GM23338 (cell line): ENCODE measurements around the gene ADD3. TPM values are rescaled to one million over a fixed set of nuclear protein-coding genes. Genes with fewer than 3 reads are reported as not detected.

Experiments
- ATAC-seq: fragments of 200-7000 bp; cut with Tn5 transposase; 3 replicates; pipeline ENCODE4 v1.9.1; 2020
- DNase-seq: peaks from one replicate; pipeline ENCODE4 v3.0.0-alpha.2; 2015; ENCODE audit warnings: low spot score
- H2AFZ ChIP-seq: fragments of 200-600 bp; sonication (generic); 2 replicates; pipeline ENCODE4 v1.8.0; 2016; ENCODE audit warnings: antibody characterized with exemption, mild to moderate bottlenecking, moderate library complexity
- H3F3A ChIP-seq: fragments of 200-600 bp; sonication (generic); replicated peaks from 2 replicates; pipeline ENCODE4 v1.8.0; 2017; ENCODE audit warnings: antibody characterized with exemption, mixed run types, low read depth
- H3K27ac ChIP-seq: fragments of 200-600 bp; sonication (generic); 2 replicates; pipeline ENCODE4 v1.6.1; 2016; ENCODE audit warnings: low read depth
- H3K27me3 ChIP-seq: fragments of 200-600 bp; sonication (generic); 2 replicates; pipeline ENCODE4 v1.8.0; 2016; ENCODE audit warnings: mild to moderate bottlenecking, mixed run types, moderate library complexity; ENCODE audit not compliant: insufficient read depth
- H3K36me3 ChIP-seq: fragments of 200-600 bp; sonication (generic); 2 replicates; pipeline ENCODE4 v1.8.0; 2016; ENCODE audit warnings: mild to moderate bottlenecking; ENCODE audit not compliant: insufficient read depth
- H3K4me1 ChIP-seq: fragments of 200-600 bp; sonication (generic); 2 replicates; pipeline ENCODE4 v1.8.0; 2016; ENCODE audit warnings: mild to moderate bottlenecking, moderate library complexity; ENCODE audit not compliant: insufficient read depth
- H3K4me2 ChIP-seq: fragments of 200-600 bp; sonication (generic); 2 replicates; pipeline ENCODE4 v1.7.1; 2017; ENCODE audit warnings: mixed run types
- H3K4me3 ChIP-seq: fragments of 200-600 bp; sonication (generic); 2 replicates; pipeline ENCODE4 v1.6.1; 2016; ENCODE audit warnings: mixed run types
- H3K79me2 ChIP-seq: fragments of 200-600 bp; sonication (generic); replicated peaks from 2 replicates; pipeline ENCODE4 v1.8.0; 2017; ENCODE audit warnings: mild to moderate bottlenecking; ENCODE audit not compliant: insufficient read depth
- H3K9me2 ChIP-seq: fragments of 200-600 bp; sonication (generic); 2 replicates; pipeline ENCODE4 v1.8.0; 2017; ENCODE audit not compliant: insufficient read depth
- H4K20me1 ChIP-seq: fragments of 200-600 bp; sonication (generic); replicated peaks from 2 replicates; pipeline ENCODE4 v1.8.0; 2017; ENCODE audit warnings: mild to moderate bottlenecking; ENCODE audit not compliant: insufficient read depth
- H3K27ac Mint-ChIP-seq: 2 replicates; pipeline ENCODE4 v1.8.0; 2020; ENCODE audit warnings: inconsistent platforms, mild to moderate bottlenecking, moderate library complexity, mixed read lengths
- H3K27me3 Mint-ChIP-seq: 3 replicates; pipeline ENCODE4 v1.8.0; 2022; ENCODE audit warnings: low read depth, mild to moderate bottlenecking, moderate library complexity, mixed read lengths, inconsistent platforms; ENCODE audit not compliant: insufficient read depth, poor library complexity
- H3K36me3 Mint-ChIP-seq: 3 replicates; pipeline ENCODE4 v1.8.0; 2021; ENCODE audit warnings: low read depth, mild to moderate bottlenecking, inconsistent platforms, moderate library complexity, mixed read lengths
- H3K4me1 Mint-ChIP-seq: 3 replicates; pipeline ENCODE4 v1.8.0; 2020; ENCODE audit warnings: mild to moderate bottlenecking, inconsistent platforms, mixed read lengths
- H3K4me3 Mint-ChIP-seq: 3 replicates; pipeline ENCODE4 v1.8.0; 2021; ENCODE audit warnings: moderate library complexity, mild to moderate bottlenecking, inconsistent platforms, mixed read lengths
- H3K9me3 Mint-ChIP-seq: 3 replicates; pipeline ENCODE4 v1.8.0; 2020; ENCODE audit warnings: moderate library complexity, mild to moderate bottlenecking, inconsistent platforms, mixed read lengths
- CREB1 ChIP-seq: fragments of 250-450 bp; sonication (Bioruptor Pico); IDR thresholded peaks from 2 replicates; pipeline ENCODE4 v1.5.0; 2020; ENCODE audit warnings: low read depth, mild to moderate bottlenecking, moderate library complexity
- EZH2 ChIP-seq: fragments of 200-600 bp; sonication (generic); IDR thresholded peaks from one replicate; pipeline ENCODE4 v1.8.0; 2017; ENCODE audit warnings: antibody characterized with exemption, mild to moderate bottlenecking, low read depth; ENCODE audit not compliant: unreplicated experiment
- EZH2phosphoT487 ChIP-seq: fragments of 200-600 bp; sonication (generic); IDR thresholded peaks from one replicate; pipeline ENCODE4 v1.8.1; 2018; ENCODE audit warnings: antibody characterized with exemption; ENCODE audit not compliant: unreplicated experiment
- JUNB ChIP-seq: IDR thresholded peaks from one replicate; pipeline ENCODE4 v1.6.1; 2016; ENCODE audit warnings: antibody characterized with exemption; ENCODE audit not compliant: unreplicated experiment
- POLR2AphosphoS5 ChIP-seq: IDR thresholded peaks from 2 replicates; pipeline ENCODE4 v1.6.1; 2016; ENCODE audit warnings: antibody characterized with exemption, low read depth
- STAT1 ChIP-seq: IDR thresholded peaks from one replicate; pipeline ENCODE4 v1.6.1; 2016; ENCODE audit warnings: antibody characterized with exemption; ENCODE audit not compliant: unreplicated experiment
- ZNF114 ChIP-seq: fragments of 250-450 bp; sonication (Bioruptor Pico); IDR thresholded peaks from 2 replicates; pipeline ENCODE4 v1.5.0; 2020; ENCODE audit warnings: mild to moderate bottlenecking, moderate library complexity
- ZNF331 ChIP-seq: fragments of 250-450 bp; sonication (Bioruptor Pico); IDR thresholded peaks from 2 replicates; pipeline ENCODE4 v1.5.0; 2020; ENCODE audit warnings: low read depth, mild to moderate bottlenecking, moderate library complexity
- polyA plus RNA-seq: library from polyadenylated mRNA; unstranded; fragments of >200 nt; fragmentation: Nextera tagmentation; extraction: Ambion mirVana; gene quantifications from 2 replicates; pipeline ENCODE4 v1.2.1, GENCODE V29; 2016
- total RNA-seq: library from RNA; depleted of rRNA; stranded (reverse); fragments of >200 nt; shearing (Covaris generic); gene quantifications from 2 replicates; pipeline ENCODE4 v1.2.3, GENCODE V29; 2014
- TF ChIP-seq, protein P1 (sequence below): fragments of 250-450 bp; sonication (Bioruptor Pico); IDR thresholded peaks from 2 replicates; pipeline ENCODE4 v1.5.0; 2020; ENCODE audit warnings: mild to moderate bottlenecking, moderate library complexity
- TF ChIP-seq, protein P2 (sequence below), 2 experiments: fragments of 200-600 bp in 1 of 2; sonication (generic) in 1 of 2; conservative IDR thresholded peaks; 2 replicates each; pipeline versions ENCODE4 v1.5.1 to v1.6.1; 2016 to 2017; ENCODE audit warnings: antibody characterized with exemption in 2 of 2, low read depth in 2 of 2, mild to moderate bottlenecking in 2 of 2, moderate library complexity in 1 of 2
- TF ChIP-seq, protein P3 (sequence below): IDR thresholded peaks from 2 replicates; pipeline ENCODE4 v1.6.1; 2016; ENCODE audit warnings: antibody characterized with exemption
- TF ChIP-seq, protein P4 (sequence below): IDR thresholded peaks from one replicate; pipeline ENCODE4 v1.6.1; 2018; ENCODE audit warnings: antibody characterized with exemption; ENCODE audit not compliant: unreplicated experiment

The ADD3 gene
- total and polyA plus RNA-seq, 2 experiments from 2014 or later: 68.5 to 767 TPM

DNA sequence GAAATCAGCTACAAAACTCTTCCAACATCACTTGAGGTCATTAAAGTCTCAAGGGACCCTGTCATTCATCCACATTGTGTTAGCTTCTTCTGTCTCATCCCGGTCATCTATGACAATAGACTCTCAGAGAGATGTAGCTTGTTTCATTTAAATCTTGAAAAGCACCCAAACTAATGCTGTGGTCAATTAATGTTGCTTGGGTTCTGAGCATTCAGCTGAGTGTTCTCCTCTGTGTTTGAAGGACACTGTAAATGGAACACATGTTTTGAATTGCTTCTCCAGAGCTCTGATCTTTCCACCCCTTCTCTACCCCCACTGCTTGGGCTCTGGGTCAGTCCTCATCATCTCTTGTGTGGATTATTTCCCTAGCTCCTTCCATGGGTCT is 19.6 kb upstream of the ADD3 start:
- no peak overlapping the region for H3K4me3 Mint-ChIP-seq
- no peaks in the 10 kb centered on the region for H3K36me3 ChIP-seq

More for the DNA sequence above, 19.6 kb upstream of the ADD3 start:
- TF ChIP-seq POLR2AphosphoS5 (no peak), JUNB (no peak), ZNF331 (no peak), EZH2phosphoT487 (no peak), CREB1 (CRISPR knock-in tag) (no peak), EZH2 (no peak), STAT1 (no peak), ZNF114 (CRISPR knock-in tag) (no peak)
- TF ChIP-seq, protein P1, sequence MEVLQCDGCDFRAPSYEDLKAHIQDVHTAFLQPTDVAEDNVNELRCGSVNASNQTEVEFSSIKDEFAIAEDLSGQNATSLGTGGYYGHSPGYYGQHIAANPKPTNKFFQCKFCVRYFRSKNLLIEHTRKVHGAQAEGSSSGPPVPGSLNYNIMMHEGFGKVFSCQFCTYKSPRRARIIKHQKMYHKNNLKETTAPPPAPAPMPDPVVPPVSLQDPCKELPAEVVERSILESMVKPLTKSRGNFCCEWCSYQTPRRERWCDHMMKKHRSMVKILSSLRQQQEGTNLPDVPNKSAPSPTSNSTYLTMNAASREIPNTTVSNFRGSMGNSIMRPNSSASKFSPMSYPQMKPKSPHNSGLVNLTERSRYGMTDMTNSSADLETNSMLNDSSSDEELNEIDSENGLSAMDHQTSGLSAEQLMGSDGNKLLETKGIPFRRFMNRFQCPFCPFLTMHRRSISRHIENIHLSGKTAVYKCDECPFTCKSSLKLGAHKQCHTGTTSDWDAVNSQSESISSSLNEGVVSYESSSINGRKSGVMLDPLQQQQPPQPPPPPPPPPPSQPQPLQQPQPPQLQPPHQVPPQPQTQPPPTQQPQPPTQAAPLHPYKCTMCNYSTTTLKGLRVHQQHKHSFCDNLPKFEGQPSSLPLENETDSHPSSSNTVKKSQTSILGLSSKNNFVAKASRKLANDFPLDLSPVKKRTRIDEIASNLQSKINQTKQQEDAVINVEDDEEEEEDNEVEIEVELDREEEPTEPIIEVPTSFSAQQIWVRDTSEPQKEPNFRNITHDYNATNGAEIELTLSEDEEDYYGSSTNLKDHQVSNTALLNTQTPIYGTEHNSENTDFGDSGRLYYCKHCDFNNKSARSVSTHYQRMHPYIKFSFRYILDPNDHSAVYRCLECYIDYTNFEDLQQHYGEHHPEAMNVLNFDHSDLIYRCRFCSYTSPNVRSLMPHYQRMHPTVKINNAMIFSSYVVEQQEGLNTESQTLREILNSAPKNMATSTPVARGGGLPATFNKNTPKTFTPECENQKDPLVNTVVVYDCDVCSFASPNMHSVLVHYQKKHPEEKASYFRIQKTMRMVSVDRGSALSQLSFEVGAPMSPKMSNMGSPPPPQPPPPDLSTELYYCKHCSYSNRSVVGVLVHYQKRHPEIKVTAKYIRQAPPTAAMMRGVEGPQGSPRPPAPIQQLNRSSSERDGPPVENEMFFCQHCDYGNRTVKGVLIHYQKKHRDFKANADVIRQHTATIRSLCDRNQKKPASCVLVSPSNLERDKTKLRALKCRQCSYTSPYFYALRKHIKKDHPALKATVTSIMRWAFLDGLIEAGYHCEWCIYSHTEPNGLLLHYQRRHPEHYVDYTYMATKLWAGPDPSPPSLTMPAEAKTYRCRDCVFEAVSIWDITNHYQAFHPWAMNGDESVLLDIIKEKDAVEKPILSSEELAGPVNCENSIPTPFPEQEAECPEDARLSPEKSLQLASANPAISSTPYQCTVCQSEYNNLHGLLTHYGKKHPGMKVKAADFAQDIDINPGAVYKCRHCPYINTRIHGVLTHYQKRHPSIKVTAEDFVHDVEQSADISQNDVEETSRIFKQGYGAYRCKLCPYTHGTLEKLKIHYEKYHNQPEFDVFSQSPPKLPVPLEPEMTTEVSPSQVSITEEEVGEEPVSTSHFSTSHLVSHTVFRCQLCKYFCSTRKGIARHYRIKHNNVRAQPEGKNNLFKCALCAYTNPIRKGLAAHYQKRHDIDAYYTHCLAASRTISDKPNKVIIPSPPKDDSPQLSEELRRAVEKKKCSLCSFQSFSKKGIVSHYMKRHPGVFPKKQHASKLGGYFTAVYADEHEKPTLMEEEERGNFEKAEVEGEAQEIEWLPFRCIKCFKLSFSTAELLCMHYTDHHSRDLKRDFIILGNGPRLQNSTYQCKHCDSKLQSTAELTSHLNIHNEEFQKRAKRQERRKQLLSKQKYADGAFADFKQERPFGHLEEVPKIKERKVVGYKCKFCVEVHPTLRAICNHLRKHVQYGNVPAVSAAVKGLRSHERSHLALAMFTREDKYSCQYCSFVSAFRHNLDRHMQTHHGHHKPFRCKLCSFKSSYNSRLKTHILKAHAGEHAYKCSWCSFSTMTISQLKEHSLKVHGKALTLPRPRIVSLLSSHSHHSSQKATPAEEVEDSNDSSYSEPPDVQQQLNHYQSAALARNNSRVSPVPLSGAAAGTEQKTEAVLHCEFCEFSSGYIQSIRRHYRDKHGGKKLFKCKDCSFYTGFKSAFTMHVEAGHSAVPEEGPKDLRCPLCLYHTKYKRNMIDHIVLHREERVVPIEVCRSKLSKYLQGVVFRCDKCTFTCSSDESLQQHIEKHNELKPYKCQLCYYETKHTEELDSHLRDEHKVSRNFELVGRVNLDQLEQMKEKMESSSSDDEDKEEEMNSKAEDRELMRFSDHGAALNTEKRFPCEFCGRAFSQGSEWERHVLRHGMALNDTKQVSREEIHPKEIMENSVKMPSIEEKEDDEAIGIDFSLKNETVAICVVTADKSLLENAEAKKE (CRISPR knock-in tag): no peak
- TF ChIP-seq, protein P2, sequence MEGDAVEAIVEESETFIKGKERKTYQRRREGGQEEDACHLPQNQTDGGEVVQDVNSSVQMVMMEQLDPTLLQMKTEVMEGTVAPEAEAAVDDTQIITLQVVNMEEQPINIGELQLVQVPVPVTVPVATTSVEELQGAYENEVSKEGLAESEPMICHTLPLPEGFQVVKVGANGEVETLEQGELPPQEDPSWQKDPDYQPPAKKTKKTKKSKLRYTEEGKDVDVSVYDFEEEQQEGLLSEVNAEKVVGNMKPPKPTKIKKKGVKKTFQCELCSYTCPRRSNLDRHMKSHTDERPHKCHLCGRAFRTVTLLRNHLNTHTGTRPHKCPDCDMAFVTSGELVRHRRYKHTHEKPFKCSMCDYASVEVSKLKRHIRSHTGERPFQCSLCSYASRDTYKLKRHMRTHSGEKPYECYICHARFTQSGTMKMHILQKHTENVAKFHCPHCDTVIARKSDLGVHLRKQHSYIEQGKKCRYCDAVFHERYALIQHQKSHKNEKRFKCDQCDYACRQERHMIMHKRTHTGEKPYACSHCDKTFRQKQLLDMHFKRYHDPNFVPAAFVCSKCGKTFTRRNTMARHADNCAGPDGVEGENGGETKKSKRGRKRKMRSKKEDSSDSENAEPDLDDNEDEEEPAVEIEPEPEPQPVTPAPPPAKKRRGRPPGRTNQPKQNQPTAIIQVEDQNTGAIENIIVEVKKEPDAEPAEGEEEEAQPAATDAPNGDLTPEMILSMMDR (conservative IDR thresholded peaks at IDR 0.05; ENCODE audit: low read depth in 2 of 2): no peak
- TF ChIP-seq, protein P3, sequence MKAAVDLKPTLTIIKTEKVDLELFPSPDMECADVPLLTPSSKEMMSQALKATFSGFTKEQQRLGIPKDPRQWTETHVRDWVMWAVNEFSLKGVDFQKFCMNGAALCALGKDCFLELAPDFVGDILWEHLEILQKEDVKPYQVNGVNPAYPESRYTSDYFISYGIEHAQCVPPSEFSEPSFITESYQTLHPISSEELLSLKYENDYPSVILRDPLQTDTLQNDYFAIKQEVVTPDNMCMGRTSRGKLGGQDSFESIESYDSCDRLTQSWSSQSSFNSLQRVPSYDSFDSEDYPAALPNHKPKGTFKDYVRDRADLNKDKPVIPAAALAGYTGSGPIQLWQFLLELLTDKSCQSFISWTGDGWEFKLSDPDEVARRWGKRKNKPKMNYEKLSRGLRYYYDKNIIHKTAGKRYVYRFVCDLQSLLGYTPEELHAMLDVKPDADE: no peak
- TF ChIP-seq, protein P4, sequence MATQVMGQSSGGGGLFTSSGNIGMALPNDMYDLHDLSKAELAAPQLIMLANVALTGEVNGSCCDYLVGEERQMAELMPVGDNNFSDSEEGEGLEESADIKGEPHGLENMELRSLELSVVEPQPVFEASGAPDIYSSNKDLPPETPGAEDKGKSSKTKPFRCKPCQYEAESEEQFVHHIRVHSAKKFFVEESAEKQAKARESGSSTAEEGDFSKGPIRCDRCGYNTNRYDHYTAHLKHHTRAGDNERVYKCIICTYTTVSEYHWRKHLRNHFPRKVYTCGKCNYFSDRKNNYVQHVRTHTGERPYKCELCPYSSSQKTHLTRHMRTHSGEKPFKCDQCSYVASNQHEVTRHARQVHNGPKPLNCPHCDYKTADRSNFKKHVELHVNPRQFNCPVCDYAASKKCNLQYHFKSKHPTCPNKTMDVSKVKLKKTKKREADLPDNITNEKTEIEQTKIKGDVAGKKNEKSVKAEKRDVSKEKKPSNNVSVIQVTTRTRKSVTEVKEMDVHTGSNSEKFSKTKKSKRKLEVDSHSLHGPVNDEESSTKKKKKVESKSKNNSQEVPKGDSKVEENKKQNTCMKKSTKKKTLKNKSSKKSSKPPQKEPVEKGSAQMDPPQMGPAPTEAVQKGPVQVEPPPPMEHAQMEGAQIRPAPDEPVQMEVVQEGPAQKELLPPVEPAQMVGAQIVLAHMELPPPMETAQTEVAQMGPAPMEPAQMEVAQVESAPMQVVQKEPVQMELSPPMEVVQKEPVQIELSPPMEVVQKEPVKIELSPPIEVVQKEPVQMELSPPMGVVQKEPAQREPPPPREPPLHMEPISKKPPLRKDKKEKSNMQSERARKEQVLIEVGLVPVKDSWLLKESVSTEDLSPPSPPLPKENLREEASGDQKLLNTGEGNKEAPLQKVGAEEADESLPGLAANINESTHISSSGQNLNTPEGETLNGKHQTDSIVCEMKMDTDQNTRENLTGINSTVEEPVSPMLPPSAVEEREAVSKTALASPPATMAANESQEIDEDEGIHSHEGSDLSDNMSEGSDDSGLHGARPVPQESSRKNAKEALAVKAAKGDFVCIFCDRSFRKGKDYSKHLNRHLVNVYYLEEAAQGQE: no peak
- no peaks in the 10 kb centered on the region for H3K4me1 ChIP-seq
- H3K27ac ChIP-seq: no peak overlapping the region
- H3K4me1 Mint-ChIP-seq: peaks cover 3% of the 10 kb centered on the region; the same call in 2 of the 3 replicates
- H3K4me2 ChIP-seq: no peak overlapping the region
- H3K27me3 ChIP-seq: no peaks in the 10 kb centered on the region
- no peak overlapping the region for H3K4me3 ChIP-seq
- H3K27me3 Mint-ChIP-seq: no peaks in the 10 kb centered on the region
- no peaks in the 10 kb centered on the region for H3K9me2 ChIP-seq
- H3F3A ChIP-seq: no peaks in the 10 kb centered on the region
- H3K27ac Mint-ChIP-seq: no peak overlapping the region
- no peaks in the 10 kb centered on the region for H4K20me1 ChIP-seq
- DNase-seq: no peak
- 0 out of 2 replicates have a peak overlapping the region, but pooled peaks have one; percentile 33 for H2AFZ ChIP-seq
- H3K36me3 Mint-ChIP-seq: no peaks in the 10 kb centered on the region
- ATAC-seq: no peak
- no peaks in the 10 kb centered on the region for H3K79me2 ChIP-seq
- peaks cover 5% of the 10 kb centered on the region; the same call in 2 of the 3 replicates for H3K9me3 Mint-ChIP-seq
